C4-2B (cell line): ENCODE data around the gene EDN3.

Experiments
- ZFX ChIP-seq: fragments of 450-650 bp; IDR thresholded peaks from 2 replicates; pipeline ENCODE4 v1.6.1; 2017
- TF ChIP-seq, protein P1 (sequence below): fragments of 450-650 bp; conservative IDR thresholded peaks from 2 replicates; pipeline ENCODE4 v1.5.1; 2017; ENCODE audit warnings: mild to moderate bottlenecking

DNA sequence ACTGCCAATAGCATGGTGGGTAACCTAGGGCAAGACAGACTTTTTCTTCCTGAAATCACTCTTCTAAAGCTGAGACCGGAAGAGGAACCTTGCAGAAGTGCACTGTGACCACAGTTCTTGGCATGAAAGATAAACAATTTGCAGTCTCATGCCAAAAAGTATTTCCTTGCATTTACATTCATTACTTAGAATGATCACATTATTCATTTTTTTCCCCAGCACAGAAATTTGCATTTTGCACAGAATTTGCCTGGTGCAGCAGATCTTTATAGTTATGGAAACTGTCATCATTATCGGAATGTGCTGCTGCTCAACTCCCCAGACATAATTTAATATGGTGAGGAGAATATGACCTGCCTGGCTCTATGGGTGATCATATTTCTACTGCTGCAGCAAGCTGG is 42.2 kb upstream of the EDN3 start:
- TF ChIP-seq, protein P1, sequence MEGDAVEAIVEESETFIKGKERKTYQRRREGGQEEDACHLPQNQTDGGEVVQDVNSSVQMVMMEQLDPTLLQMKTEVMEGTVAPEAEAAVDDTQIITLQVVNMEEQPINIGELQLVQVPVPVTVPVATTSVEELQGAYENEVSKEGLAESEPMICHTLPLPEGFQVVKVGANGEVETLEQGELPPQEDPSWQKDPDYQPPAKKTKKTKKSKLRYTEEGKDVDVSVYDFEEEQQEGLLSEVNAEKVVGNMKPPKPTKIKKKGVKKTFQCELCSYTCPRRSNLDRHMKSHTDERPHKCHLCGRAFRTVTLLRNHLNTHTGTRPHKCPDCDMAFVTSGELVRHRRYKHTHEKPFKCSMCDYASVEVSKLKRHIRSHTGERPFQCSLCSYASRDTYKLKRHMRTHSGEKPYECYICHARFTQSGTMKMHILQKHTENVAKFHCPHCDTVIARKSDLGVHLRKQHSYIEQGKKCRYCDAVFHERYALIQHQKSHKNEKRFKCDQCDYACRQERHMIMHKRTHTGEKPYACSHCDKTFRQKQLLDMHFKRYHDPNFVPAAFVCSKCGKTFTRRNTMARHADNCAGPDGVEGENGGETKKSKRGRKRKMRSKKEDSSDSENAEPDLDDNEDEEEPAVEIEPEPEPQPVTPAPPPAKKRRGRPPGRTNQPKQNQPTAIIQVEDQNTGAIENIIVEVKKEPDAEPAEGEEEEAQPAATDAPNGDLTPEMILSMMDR = no peak
- TF ChIP-seq ZFX = no peak
